PC-3 (cell line): ENCODE data around the gene DUS1L. TPM values are rescaled to one million over a fixed set of nuclear protein-coding genes. Genes with fewer than 3 reads are reported as not detected.

ENCODE experiments used
- ATAC-seq: fragments of 200-7000 bp; cut with Tn5 transposase; 2 replicates; pipeline ENCODE4 v1.9.1; 2020; ENCODE audit warnings: mild to moderate bottlenecking, moderate library complexity
- BruUV-seq: library from RNA; stranded (reverse); fragments of 400-500 nt; replicated peaks from 2 replicates; lab custom pipeline; 2021; lab: Mats Ljungman, UMichigan
- CTCF ChIA-PET: fragments of 300-600 bp; sonication (Branson Sonifier 250); formaldehyde crosslinking; loops from one replicate; lab custom pipeline; 2022; ENCODE audit warnings: antibody characterized with exemption; lab: Charles Lee
- POLR2A ChIA-PET: fragments of 300-600 bp; sonication (Branson Sonifier 250); formaldehyde crosslinking; loops from one replicate; lab custom pipeline; 2022; ENCODE audit warnings: antibody characterized with exemption; ENCODE audit not compliant: unreplicated experiment; lab: Charles Lee
- DNase-seq: peaks from one replicate; pipeline ENCODE4 v3.0.0-alpha.2; 2015
- H2AFZ ChIP-seq: fragments of 300-600 bp; sonication (generic); 2 replicates; pipeline ENCODE4 v1.6.0; 2016; ENCODE audit warnings: antibody characterized with exemption, low read length
- H3F3A ChIP-seq: fragments of 300-600 bp; sonication (generic); one replicate; pipeline ENCODE4 v1.6.0; 2017; ENCODE audit warnings: antibody characterized with exemption, low read length, control low read depth, mild to moderate bottlenecking; ENCODE audit not compliant: unreplicated experiment
- H3K27ac ChIP-seq: fragments of 300-600 bp; sonication (generic); 2 replicates; pipeline ENCODE4 v1.5.1; 2016; ENCODE audit warnings: mild to moderate bottlenecking, low read length
- H3K27me3 ChIP-seq: fragments of 300-600 bp; sonication (generic); 2 replicates; pipeline ENCODE4 v1.6.1; 2016; ENCODE audit warnings: low read length, mixed read lengths
- H3K36me3 ChIP-seq: fragments of 300-600 bp; sonication (generic); 2 replicates; pipeline ENCODE4 v1.6.1; 2016; ENCODE audit warnings: low read depth, mixed run types, low read length, mixed read lengths
- H3K4me1 ChIP-seq: fragments of 300-600 bp; sonication (generic); 2 replicates; pipeline ENCODE4 v1.5.1; 2016; ENCODE audit warnings: low read length; ENCODE audit not compliant: insufficient read depth
- H3K4me2 ChIP-seq: fragments of 300-600 bp; sonication (generic); 2 replicates; pipeline ENCODE4 v1.6.0; 2016; ENCODE audit warnings: low read length
- H3K4me3 ChIP-seq: fragments of 300-600 bp; sonication (generic); 2 replicates; pipeline ENCODE4 v1.5.1; 2016; ENCODE audit warnings: mild to moderate bottlenecking, low read length, mixed read lengths
- H3K79me2 ChIP-seq: fragments of 300-600 bp; sonication (generic); 2 replicates; pipeline ENCODE4 v1.6.1; 2017; ENCODE audit warnings: low read length, mixed read lengths
- H3K9ac ChIP-seq: fragments of 300-600 bp; sonication (generic); 2 replicates; pipeline ENCODE4 v1.6.0; 2016; ENCODE audit warnings: mild to moderate bottlenecking, low read length
- H3K9me2 ChIP-seq: fragments of 300-600 bp; sonication (generic); replicated peaks from 2 replicates; pipeline ENCODE4 v1.6.1; 2016; ENCODE audit warnings: mixed run types, low read length, mixed read lengths
- H3K9me3 ChIP-seq: fragments of 300-600 bp; sonication (generic); 2 replicates; pipeline ENCODE4 v1.6.1; 2016; ENCODE audit warnings: low read length, mixed read lengths
- H4K20me1 ChIP-seq: fragments of 300-600 bp; sonication (generic); 2 replicates; pipeline ENCODE4 v1.6.1; 2016; ENCODE audit warnings: low read length, mixed read lengths
- EZH2 ChIP-seq: fragments of 300-600 bp; sonication (generic); IDR thresholded peaks from one replicate; pipeline ENCODE4 v1.6.1; 2017; ENCODE audit warnings: antibody characterized with exemption, mild to moderate bottlenecking, low read length; ENCODE audit not compliant: unreplicated experiment
- EZH2phosphoT487 ChIP-seq: fragments of 300-600 bp; sonication (generic); IDR thresholded peaks from 2 replicates; pipeline ENCODE4 v1.6.1; 2018; ENCODE audit warnings: mild to moderate bottlenecking, antibody characterized with exemption, low read length, borderline replicate concordance
- intact Hi-C: fragments of 100-400 bp; cut with micrococcal nuclease; formaldehyde crosslinking; loops from 2 replicates; pipeline ENCODE4 v1.9.0; 2023
- total RNA-seq: library from RNA; depleted of rRNA; stranded (reverse); fragments of >200 nt; gene quantifications from 2 replicates; pipeline ENCODE4 v1.2.3, GENCODE V29; 2014
- TF ChIP-seq, protein P1 (sequence below): fragments of 300-600 bp; sonication (generic); conservative IDR thresholded peaks from 2 replicates; pipeline ENCODE4 v1.5.1; 2017; ENCODE audit warnings: antibody characterized with exemption, low read depth, mild to moderate bottlenecking, low read length

DUS1L gene
- total RNA-seq, 1 experiment from 2014 or later = 205 TPM

DNA sequence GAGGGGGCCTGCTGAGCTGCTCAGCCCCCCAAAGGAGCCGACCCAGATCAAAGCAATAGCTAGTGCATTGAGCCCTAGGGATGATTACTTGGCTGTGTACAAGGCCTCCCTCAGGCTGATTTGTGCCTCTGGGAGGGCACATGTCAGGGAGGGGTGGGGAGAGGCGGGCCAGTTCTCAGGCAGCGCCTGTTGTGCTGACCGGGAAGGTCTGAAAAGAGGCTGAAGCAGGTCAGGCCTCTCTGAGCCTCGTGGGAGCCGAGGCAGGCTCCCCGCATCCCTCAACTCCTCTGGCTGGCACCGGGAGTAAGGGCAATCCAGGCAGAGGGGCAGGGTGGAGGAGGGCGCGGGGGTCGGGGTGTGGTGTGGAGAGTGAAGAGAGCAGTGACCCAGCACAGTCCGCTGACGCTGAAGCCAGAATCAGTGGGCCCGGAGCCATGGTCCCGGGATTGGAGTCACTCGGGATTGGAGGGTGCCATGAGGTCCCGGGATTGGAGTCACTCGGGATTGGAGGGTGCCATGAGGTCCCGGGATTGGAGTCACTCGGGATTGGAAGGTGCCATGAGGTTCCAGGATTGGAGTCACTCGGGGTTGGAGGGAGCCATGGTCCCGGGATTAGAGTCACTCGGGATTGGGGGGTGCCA lies 31.1 kb downstream of the DUS1L start:
- ATAC-seq (no peak), DNase-seq (no peak)
- POLR2A ChIA-PET = no interaction called here
- intact Hi-C loops = loop anchor here (5.0 kb wide), 1 partner anchor 63 kb away; the partner anchor contains the start of gene FASN
- Histone ChIP-seq H3K4me3 (no peak overlapping the region), H3K9ac (no peak overlapping the region), H3K4me2 (no peak overlapping the region), H2AFZ (no peak overlapping the region), H3F3A (no peaks in the 10 kb centered on the region), H3K27me3 (no peaks in the 10 kb centered on the region), H3K9me3 (no peaks in the 10 kb centered on the region), H3K9me2 (no peaks in the 10 kb centered on the region), H3K36me3 (no peaks in the 10 kb centered on the region), H3K4me1 (peaks cover 29% of the 10 kb centered on the region), H3K27ac (no peak overlapping the region), H4K20me1 (peaks cover 8% of the 10 kb centered on the region; the same call in 1 of the 2 replicates), H3K79me2 (peaks cover 17% of the 10 kb centered on the region)
- TF ChIP-seq, protein P1, sequence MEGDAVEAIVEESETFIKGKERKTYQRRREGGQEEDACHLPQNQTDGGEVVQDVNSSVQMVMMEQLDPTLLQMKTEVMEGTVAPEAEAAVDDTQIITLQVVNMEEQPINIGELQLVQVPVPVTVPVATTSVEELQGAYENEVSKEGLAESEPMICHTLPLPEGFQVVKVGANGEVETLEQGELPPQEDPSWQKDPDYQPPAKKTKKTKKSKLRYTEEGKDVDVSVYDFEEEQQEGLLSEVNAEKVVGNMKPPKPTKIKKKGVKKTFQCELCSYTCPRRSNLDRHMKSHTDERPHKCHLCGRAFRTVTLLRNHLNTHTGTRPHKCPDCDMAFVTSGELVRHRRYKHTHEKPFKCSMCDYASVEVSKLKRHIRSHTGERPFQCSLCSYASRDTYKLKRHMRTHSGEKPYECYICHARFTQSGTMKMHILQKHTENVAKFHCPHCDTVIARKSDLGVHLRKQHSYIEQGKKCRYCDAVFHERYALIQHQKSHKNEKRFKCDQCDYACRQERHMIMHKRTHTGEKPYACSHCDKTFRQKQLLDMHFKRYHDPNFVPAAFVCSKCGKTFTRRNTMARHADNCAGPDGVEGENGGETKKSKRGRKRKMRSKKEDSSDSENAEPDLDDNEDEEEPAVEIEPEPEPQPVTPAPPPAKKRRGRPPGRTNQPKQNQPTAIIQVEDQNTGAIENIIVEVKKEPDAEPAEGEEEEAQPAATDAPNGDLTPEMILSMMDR = no peak
- no peak for TF ChIP-seq EZH2
- TF ChIP-seq EZH2phosphoT487 = no peak
- no TSS peak for BruUV-seq
- CTCF ChIA-PET = no interaction called here

DNA sequence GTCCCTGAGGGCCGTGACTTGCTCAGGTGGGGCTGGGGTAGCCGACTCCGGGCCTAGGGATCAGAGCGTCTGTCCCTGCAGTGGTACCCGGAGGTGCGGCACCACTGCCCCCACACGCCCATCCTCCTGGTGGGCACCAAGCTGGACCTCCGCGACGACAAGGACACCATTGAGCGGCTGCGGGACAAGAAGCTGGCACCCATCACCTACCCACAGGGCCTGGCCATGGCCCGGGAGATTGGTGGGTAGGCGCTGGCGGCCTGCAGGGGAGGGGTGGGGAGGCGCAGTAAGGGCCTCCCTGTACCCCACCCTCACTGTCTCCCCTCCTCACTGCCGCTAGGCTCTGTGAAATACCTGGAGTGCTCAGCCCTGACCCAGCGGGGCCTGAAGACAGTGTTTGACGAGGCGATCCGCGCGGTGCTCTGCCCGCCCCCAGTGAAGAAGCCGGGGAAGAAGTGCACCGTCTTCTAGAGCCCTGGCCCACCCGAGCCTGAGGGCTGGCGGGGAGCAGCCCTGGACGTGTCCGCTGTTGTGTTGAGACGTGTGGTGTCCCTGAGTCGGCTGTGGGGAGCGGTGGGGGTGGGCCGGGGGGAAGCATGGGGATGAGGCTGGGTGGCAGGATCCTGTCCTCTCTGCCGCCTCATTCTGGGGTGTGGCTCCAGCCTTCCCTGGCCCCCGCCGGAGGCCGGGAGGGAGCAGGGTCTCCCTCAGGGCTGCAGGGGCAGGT lies 32.1 kb downstream of the DUS1L start:
- Histone ChIP-seq H3K9me2 (no peaks in the 10 kb centered on the region), H2AFZ (no peak overlapping the region), H3K27me3 (no peaks in the 10 kb centered on the region), H3K4me1 (peaks cover 29% of the 10 kb centered on the region), H3K4me2 (no peak overlapping the region), H3K36me3 (no peaks in the 10 kb centered on the region), H3K9ac (no peak overlapping the region), H4K20me1 (peaks cover 8% of the 10 kb centered on the region; the same call in 1 of the 2 replicates), H3K27ac (no peak overlapping the region), H3K9me3 (no peaks in the 10 kb centered on the region), H3K4me3 (no peak overlapping the region), H3F3A (no peaks in the 10 kb centered on the region), H3K79me2 (peaks cover 17% of the 10 kb centered on the region)
- ChIA-PET CTCF (no interaction called here), POLR2A (no interaction called here)
- ATAC-seq (no peak), DNase-seq (no peak)
- intact Hi-C loops = no loop called here
- no TSS peak for BruUV-seq
- TF ChIP-seq, protein P1 = no peak
- no peak for TF ChIP-seq EZH2
- TF ChIP-seq EZH2phosphoT487 = no peak
